Heart left ventricle (tissue), 13 donors: ENCODE results near the gene FJX1.

Source experiments
- CTCF ChIP-seq, 12 donors: fragments of 200-600 bp; sonication (generic) in 4 of 12; IDR thresholded peaks; one replicate each; pipeline versions ENCODE4 v1.5.0 to v1.8.0; 2018 to 2022; ENCODE audit warnings: antibody characterized with exemption in 12 of 12, mild to moderate bottlenecking in 5 of 12
- POLR2A ChIP-seq, 2 donors: fragments of 450-650 bp; IDR thresholded peaks; one replicate each; pipeline ENCODE4 v1.6.1; 2017; ENCODE audit warnings: antibody characterized with exemption in 2 of 2, mild to moderate bottlenecking in 2 of 2, moderate library complexity in 2 of 2
- donor health status: ischemic (EF 13 %, LVEDD 7.1; RV severe dilation, severe dysfunction).
- donor health status: DM: no; HTN: yes; CAD: no.
- donor health status: DM: no; HTN: no; CAD: no.
- donor health status: ischemic (EF 25% LVEDD 6.9; RV normal size, moderate dysfunction).
- donor health status: ischemic (EF 25% LVEDD 5.7; RV mildly dilated, moderate dysfunction).
- donor health status: ischemic (EF 35%, LVEDD 5.7; RV mildly dilated, moderate dysfunction).
- donor health status: nonischemic (EF 11% LVEDD 7.7; RV severe dilation, severe dysfunction).
- donor health status: DM: yes; HTN: yes; CAD: no.
- donor health status: PGD.
- donor health status: ischemic (EF 29% LVEDD 5.4; RV normal size, mild dysfunction).
- donor health status: nonischemic (EF 23%, LVEDD 6.1; RV moderate dilation, normal function).

GRCh38 chr11:35624781-35625180 is 6.5 kb downstream of the FJX1 start:
- TF ChIP-seq CTCF (IDR thresholded peaks at IDR 0.05) (no peak), POLR2A (IDR thresholded peaks at IDR 0.05) (no peak)
